Measurements from ENCODE around the gene FOXP1.

DNA sequence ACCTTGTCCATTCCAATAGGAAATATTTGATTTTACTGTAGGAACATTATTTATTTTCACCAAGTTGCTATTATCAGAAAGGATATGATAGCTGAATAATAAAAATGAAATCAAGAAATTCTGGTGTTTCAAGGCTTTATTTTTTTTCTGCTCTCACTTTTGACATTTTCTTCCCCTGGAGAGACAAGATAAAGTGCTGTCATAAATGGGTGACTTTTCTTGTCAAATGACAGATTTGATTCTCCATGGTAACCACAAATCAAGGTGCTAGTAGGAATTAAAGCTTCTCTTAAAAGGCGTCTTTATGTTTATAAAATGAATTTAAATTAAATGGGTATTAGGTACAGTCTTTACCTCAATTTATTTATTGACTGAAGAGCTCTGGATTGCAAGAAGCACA, 124.6 kb downstream of the FOXP1 start:
- TF ChIP-seq, protein P1, sequence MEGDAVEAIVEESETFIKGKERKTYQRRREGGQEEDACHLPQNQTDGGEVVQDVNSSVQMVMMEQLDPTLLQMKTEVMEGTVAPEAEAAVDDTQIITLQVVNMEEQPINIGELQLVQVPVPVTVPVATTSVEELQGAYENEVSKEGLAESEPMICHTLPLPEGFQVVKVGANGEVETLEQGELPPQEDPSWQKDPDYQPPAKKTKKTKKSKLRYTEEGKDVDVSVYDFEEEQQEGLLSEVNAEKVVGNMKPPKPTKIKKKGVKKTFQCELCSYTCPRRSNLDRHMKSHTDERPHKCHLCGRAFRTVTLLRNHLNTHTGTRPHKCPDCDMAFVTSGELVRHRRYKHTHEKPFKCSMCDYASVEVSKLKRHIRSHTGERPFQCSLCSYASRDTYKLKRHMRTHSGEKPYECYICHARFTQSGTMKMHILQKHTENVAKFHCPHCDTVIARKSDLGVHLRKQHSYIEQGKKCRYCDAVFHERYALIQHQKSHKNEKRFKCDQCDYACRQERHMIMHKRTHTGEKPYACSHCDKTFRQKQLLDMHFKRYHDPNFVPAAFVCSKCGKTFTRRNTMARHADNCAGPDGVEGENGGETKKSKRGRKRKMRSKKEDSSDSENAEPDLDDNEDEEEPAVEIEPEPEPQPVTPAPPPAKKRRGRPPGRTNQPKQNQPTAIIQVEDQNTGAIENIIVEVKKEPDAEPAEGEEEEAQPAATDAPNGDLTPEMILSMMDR (IDR thresholded peaks at IDR 0.05), result no peak
- TF ChIP-seq, protein P2, sequence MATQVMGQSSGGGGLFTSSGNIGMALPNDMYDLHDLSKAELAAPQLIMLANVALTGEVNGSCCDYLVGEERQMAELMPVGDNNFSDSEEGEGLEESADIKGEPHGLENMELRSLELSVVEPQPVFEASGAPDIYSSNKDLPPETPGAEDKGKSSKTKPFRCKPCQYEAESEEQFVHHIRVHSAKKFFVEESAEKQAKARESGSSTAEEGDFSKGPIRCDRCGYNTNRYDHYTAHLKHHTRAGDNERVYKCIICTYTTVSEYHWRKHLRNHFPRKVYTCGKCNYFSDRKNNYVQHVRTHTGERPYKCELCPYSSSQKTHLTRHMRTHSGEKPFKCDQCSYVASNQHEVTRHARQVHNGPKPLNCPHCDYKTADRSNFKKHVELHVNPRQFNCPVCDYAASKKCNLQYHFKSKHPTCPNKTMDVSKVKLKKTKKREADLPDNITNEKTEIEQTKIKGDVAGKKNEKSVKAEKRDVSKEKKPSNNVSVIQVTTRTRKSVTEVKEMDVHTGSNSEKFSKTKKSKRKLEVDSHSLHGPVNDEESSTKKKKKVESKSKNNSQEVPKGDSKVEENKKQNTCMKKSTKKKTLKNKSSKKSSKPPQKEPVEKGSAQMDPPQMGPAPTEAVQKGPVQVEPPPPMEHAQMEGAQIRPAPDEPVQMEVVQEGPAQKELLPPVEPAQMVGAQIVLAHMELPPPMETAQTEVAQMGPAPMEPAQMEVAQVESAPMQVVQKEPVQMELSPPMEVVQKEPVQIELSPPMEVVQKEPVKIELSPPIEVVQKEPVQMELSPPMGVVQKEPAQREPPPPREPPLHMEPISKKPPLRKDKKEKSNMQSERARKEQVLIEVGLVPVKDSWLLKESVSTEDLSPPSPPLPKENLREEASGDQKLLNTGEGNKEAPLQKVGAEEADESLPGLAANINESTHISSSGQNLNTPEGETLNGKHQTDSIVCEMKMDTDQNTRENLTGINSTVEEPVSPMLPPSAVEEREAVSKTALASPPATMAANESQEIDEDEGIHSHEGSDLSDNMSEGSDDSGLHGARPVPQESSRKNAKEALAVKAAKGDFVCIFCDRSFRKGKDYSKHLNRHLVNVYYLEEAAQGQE (IDR thresholded peaks at IDR 0.05; ENCODE audit: insufficient read depth in 1 of 2, low read depth in 2 of 2, low read length in 1 of 2), result no peak
- no peak for TF ChIP-seq POLR2AphosphoS5 (IDR thresholded peaks at IDR 0.05; ENCODE audit: low read depth, low read length)

Data from Panc1 (cell line).